Cardiac fibroblast (primary cell): ENCODE data around the gene TST.

ENCODE experiments used
- DNase-seq, 2 donors: peaks; one replicate each; pipeline versions ENCODE4 v3.0.0 to v3.0.0-alpha.2; 2010; ENCODE audit warnings: low read depth in 2 of 2
- H3K4me3 ChIP-seq, 2 donors: replicated peaks in 1 of 2; 1 replicate in 1 of 2; 2 replicates in 1 of 2; pipeline ENCODE4 v1.5.1; 2011; ENCODE audit warnings: low read depth in 2 of 2, low read length in 2 of 2, mild to moderate bottlenecking in 2 of 2, moderate library complexity in 1 of 2
- TF ChIP-seq, protein P1 (sequence below): IDR thresholded peaks from one replicate; pipeline ENCODE4 v1.5.1; 2011; ENCODE audit warnings: low read depth, mild to moderate bottlenecking, low read length, inconsistent platforms

Gene TST

GRCh38 chr22:37030560-37031281 is 11.5 kb upstream of the TST start:
- no peak for DNase-seq
- TF ChIP-seq, protein P1, sequence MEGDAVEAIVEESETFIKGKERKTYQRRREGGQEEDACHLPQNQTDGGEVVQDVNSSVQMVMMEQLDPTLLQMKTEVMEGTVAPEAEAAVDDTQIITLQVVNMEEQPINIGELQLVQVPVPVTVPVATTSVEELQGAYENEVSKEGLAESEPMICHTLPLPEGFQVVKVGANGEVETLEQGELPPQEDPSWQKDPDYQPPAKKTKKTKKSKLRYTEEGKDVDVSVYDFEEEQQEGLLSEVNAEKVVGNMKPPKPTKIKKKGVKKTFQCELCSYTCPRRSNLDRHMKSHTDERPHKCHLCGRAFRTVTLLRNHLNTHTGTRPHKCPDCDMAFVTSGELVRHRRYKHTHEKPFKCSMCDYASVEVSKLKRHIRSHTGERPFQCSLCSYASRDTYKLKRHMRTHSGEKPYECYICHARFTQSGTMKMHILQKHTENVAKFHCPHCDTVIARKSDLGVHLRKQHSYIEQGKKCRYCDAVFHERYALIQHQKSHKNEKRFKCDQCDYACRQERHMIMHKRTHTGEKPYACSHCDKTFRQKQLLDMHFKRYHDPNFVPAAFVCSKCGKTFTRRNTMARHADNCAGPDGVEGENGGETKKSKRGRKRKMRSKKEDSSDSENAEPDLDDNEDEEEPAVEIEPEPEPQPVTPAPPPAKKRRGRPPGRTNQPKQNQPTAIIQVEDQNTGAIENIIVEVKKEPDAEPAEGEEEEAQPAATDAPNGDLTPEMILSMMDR, result no peak
- H3K4me3 ChIP-seq, result no peak overlapping the region

DNA sequence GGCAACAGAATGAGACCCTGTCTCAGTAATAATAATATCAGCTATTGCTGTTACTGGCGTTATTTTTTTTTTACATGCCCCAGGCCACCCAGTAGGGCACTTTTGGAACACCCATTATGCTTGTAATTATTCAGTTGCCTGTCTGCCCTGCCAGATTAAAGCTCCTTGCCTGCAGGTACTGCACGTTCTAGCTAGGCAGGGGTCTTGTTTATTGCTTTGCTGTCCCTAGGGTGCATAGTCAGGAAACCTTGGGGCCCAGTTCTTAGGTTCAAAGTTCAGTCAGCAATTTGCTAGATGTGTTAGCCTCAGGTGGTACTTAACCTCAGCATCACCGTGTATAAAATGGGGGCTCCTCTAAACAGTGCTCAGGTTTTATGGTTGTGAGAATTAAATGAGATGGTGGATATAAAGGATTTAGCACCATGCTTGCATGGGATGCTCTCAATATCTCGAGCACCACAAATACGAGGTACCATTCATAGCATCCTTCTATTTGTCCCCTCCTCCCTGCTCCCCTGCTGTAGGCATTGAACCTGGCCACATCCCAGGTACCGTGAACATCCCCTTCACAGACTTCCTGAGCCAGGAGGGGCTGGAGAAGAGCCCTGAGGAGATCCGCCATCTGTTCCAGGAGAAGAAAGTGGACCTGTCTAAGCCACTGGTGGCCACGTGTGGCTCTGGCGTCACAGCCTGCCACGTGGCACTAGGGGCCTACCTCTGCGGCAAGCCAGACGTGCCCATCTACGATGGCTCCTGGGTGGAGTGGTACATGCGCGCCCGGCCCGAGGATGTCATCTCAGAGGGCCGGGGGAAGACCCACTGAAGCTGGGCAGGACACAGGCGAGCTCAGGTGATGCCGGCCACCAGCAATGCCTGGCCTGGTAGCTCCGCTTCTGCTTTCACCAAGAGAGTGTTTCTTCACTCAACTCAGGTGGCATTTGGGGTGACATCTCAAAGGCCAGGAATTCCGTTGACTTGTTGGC is 9.7 kb upstream of the TST start:
- no peak overlapping the region for H3K4me3 ChIP-seq
- TF ChIP-seq, protein P1, result no peak
- DNase-seq, result no peak

DNA sequence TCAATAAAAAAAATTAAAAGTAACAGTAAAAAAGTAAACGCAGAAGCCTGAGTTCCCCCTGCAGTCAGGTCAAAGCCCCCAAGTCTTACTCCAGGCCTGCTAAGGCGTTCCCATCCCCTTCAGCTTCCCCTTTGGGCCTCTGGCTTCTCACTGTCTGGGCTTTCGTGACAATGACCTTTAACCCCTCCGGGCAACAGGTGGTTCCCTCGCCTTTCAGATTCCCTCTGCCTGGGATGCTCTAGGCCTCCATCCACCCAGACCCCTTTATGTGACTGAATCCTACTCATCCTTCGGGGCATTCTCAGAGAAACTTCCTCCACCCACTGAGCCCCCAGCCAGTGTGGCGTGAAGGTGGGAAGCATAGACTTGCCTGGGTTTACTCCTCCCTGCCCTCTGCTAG is 8.3 kb upstream of the TST start:
- TF ChIP-seq, protein P1, result no peak
- H3K4me3 ChIP-seq, result no peak overlapping the region
- DNase-seq, result no peak

GRCh38 chr22:37026325-37026724 is 7.1 kb upstream of the TST start:
- TF ChIP-seq, protein P1, result no peak
- no peak for DNase-seq
- no peak overlapping the region for H3K4me3 ChIP-seq

DNA sequence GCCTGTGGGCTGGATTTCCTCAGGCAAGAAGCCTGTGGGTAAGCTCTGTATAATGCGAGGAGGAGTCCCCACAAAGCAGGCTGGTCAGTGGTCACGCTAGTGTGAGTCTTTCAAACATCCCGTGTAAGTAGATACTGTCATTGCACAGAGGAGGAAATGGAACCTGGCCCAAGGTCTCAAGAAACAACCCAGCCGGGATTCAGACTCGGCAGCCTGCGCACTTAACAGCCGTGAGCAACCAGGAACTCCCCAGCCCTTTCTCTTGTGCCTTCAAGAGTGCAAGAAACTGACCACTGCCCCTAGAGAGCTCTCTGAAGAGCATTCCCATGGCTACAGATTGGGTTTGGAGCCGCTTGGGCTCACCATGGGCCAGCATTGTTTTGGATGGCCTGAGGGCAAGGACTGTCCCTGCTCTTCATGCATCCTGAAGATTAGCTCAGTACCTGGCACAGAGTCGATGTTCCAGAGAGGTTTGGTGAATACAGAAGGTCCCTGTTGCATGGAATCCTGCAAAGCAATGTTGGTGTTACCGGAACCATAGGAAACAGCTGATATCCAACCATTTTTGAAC is 6.3 kb upstream of the TST start:
- TF ChIP-seq, protein P1, result no peak
- H3K4me3 ChIP-seq, result no peak overlapping the region
- no peak for DNase-seq

DNA sequence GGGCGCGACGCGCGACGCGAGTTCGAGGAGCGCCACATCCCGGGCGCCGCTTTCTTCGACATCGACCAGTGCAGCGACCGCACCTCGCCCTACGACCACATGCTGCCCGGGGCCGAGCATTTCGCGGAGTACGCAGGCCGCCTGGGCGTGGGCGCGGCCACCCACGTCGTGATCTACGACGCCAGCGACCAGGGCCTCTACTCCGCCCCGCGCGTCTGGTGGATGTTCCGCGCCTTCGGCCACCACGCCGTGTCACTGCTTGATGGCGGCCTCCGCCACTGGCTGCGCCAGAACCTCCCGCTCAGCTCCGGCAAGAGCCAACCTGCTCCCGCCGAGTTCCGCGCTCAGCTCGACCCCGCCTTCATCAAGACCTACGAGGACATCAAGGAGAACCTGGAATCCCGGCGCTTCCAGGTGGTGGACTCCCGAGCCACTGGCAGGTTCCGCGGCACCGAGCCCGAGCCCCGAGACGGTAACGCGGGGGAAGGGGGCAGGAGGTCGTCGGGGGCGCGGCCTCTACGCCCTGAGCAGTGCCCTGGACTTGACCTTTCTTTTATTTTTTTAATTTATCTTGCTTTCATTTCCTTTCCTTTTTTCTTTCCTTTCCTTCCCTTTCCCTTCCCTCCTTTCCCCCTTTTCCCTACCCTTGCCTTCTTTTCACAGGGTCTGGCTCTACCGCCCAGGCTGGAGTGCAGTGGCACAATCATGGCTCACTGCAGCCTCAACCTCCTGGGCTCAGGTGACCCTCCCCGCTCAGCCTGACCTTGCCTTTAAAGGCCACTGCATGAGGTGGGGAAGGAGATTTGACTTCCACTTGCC is 5.3 kb upstream of the TST start:
- no peak overlapping the region for H3K4me3 ChIP-seq
- no peak for DNase-seq
- TF ChIP-seq, protein P1, result no peak
